A673 (cell line): ENCODE data around the gene ZBTB45. TPM values are rescaled to one million over a fixed set of nuclear protein-coding genes. Genes with fewer than 3 reads are reported as not detected.
A peak's percentile ranks its signal among the peaks of the same experiment; 100 is the strongest.

Experiments
- BruUV-seq: library from RNA; stranded (reverse); fragments of 400-500 nt; replicated peaks from 2 replicates; lab custom pipeline; 2021; lab: Mats Ljungman, UMichigan
- CTCF ChIA-PET: fragments of 300-600 bp; sonication (Branson Sonifier 250); formaldehyde crosslinking; loops from one replicate; lab custom pipeline; 2022; ENCODE audit warnings: antibody characterized with exemption; lab: Charles Lee
- POLR2A ChIA-PET: fragments of 300-600 bp; sonication (Branson Sonifier 250); formaldehyde crosslinking; loops from one replicate; lab custom pipeline; 2022; ENCODE audit warnings: antibody characterized with exemption; ENCODE audit not compliant: low non-redundant PET; lab: Charles Lee
- DNase-seq: peaks from one replicate; pipeline ENCODE4 v3.0.0-alpha.2; 2015; ENCODE audit warnings: low spot score
- H3K27ac ChIP-seq: fragments of 200-600 bp; sonication (generic); 2 replicates; pipeline ENCODE4 v1.5.1; 2016; ENCODE audit warnings: mixed run types, low read depth, mild to moderate bottlenecking, mixed read lengths, antibody characterized with exemption, low read length; ENCODE audit not compliant: poor library complexity, severe bottlenecking
- H3K27me3 ChIP-seq: fragments of 200-600 bp; sonication (generic); replicated peaks from 2 replicates; pipeline ENCODE4 v1.6.1; 2017; ENCODE audit warnings: mixed run types, low read depth, mild to moderate bottlenecking, mixed read lengths, antibody characterized with exemption, low read length; ENCODE audit not compliant: insufficient read depth, poor library complexity
- H3K36me3 ChIP-seq: fragments of 200-600 bp; sonication (generic); 2 replicates; pipeline ENCODE4 v1.6.1; 2016; ENCODE audit warnings: mixed run types, mild to moderate bottlenecking, mixed read lengths, antibody characterized with exemption, low read length; ENCODE audit not compliant: insufficient read depth, poor library complexity, severe bottlenecking
- H3K4me1 ChIP-seq: fragments of 200-600 bp; sonication (generic); 2 replicates; pipeline ENCODE4 v1.6.1; 2017; ENCODE audit warnings: mixed run types, mild to moderate bottlenecking, mixed read lengths, antibody characterized with exemption, low read length; ENCODE audit not compliant: insufficient read depth, poor library complexity, severe bottlenecking
- H3K4me3 ChIP-seq: fragments of 200-600 bp; sonication (generic); 2 replicates; pipeline ENCODE4 v1.5.1; 2016; ENCODE audit warnings: low read depth, mixed run types, mild to moderate bottlenecking, mixed read lengths, low read length; ENCODE audit not compliant: poor library complexity, severe bottlenecking
- H3K9me3 ChIP-seq: fragments of 200-600 bp; sonication (generic); 2 replicates; pipeline ENCODE4 v1.6.1; 2016; ENCODE audit warnings: mixed run types, low read depth, mild to moderate bottlenecking, mixed read lengths, antibody characterized with exemption, low read length; ENCODE audit not compliant: poor library complexity, severe bottlenecking
- EZH2 ChIP-seq: fragments of 200-600 bp; sonication (generic); IDR thresholded peaks from 2 replicates; pipeline ENCODE4 v1.6.1; 2017; ENCODE audit warnings: borderline replicate concordance, low read depth, mild to moderate bottlenecking, mixed read lengths, antibody characterized with exemption, low read length; ENCODE audit not compliant: poor library complexity, severe bottlenecking
- intact Hi-C: fragments of 100-400 bp; cut with micrococcal nuclease; formaldehyde crosslinking; loops from one replicate; pipeline ENCODE4 v1.10.0; 2022; ENCODE audit not compliant: unreplicated experiment
- total RNA-seq: library from RNA; stranded (reverse); gene quantifications from 2 replicates; pipeline ENCODE4 v1.2.3, GENCODE V29; 2021
- TF ChIP-seq, protein P1 (sequence below): fragments of 300-800, 200-600 bp; sonication (generic); conservative IDR thresholded peaks from 2 replicates; pipeline ENCODE4 v1.5.1; 2017; ENCODE audit warnings: low read depth, mild to moderate bottlenecking, antibody characterized with exemption, low read length, moderate library complexity, mixed read lengths

The ZBTB45 gene
- total RNA-seq, 1 experiment from 2014 or later = 25.0 TPM

DNA sequence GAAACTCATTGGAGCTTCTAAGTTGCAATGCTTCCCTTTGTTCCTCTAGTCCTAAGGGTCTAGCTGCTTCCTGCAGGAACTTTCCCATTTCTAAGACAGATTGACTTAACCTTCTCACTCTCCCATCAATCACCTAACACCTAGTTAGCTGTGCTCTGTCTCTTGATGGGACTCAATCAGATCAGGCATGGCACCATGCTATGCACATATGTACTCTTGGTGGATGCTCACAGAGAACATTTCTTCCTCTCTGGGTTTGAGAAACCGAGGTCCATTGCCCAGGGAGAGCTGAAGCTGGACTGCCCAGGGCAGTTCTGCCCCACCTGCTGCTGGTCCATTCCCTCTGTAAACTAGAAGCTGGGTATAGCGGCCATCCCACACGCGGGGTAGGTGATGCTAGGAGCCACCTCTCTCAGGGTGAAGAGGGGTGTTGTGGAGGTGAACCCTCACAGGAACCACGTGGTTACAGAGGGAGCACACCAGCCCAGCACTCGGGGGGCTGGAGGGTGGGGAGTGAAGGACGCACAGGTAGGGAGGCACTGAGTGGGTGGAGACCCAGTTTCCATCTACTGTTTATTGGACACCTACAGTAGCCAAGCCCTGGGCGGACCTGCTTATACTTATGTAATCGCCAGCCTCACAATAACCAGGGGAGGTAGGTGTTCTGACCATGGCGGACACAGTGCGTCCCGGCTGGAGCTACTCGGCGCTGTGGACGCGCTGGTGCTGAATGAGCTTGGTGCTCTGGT is 41.9 kb upstream of the ZBTB45 start:
- intact Hi-C loops = no loop called here
- H3K27ac ChIP-seq = no peak overlapping the region
- DNase-seq = no peak
- POLR2A ChIA-PET = no interaction called here
- BruUV-seq = no TSS peak
- peaks cover 16% of the 10 kb centered on the region for H3K4me1 ChIP-seq
- no peak overlapping the region for H3K4me3 ChIP-seq
- TF ChIP-seq EZH2 = no peak
- TF ChIP-seq, protein P1, sequence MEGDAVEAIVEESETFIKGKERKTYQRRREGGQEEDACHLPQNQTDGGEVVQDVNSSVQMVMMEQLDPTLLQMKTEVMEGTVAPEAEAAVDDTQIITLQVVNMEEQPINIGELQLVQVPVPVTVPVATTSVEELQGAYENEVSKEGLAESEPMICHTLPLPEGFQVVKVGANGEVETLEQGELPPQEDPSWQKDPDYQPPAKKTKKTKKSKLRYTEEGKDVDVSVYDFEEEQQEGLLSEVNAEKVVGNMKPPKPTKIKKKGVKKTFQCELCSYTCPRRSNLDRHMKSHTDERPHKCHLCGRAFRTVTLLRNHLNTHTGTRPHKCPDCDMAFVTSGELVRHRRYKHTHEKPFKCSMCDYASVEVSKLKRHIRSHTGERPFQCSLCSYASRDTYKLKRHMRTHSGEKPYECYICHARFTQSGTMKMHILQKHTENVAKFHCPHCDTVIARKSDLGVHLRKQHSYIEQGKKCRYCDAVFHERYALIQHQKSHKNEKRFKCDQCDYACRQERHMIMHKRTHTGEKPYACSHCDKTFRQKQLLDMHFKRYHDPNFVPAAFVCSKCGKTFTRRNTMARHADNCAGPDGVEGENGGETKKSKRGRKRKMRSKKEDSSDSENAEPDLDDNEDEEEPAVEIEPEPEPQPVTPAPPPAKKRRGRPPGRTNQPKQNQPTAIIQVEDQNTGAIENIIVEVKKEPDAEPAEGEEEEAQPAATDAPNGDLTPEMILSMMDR = no peak
- H3K36me3 ChIP-seq = peaks cover 5% of the 10 kb centered on the region
- CTCF ChIA-PET = no interaction called here
- H3K27me3 ChIP-seq = no peaks in the 10 kb centered on the region
- H3K9me3 ChIP-seq = no peaks in the 10 kb centered on the region

GRCh38 chr19:58560921-58561320 is 41.3 kb upstream of the ZBTB45 start:
- Histone ChIP-seq H3K27ac (no peak overlapping the region), H3K4me1 (peaks cover 16% of the 10 kb centered on the region), H3K9me3 (no peaks in the 10 kb centered on the region), H3K4me3 (no peak overlapping the region), H3K27me3 (no peaks in the 10 kb centered on the region), H3K36me3 (peaks cover 11% of the 10 kb centered on the region)
- intact Hi-C loops = no loop called here
- no peak for DNase-seq
- ChIA-PET CTCF (no interaction called here), POLR2A (no interaction called here)
- no TSS peak for BruUV-seq
- TF ChIP-seq, protein P1 = no peak
- TF ChIP-seq EZH2 = no peak

GRCh38 chr19:58560007-58560887 is 40.6 kb upstream of the ZBTB45 start:
- Histone ChIP-seq H3K4me3 (peak overlapping the region; percentile 73), H3K4me1 (peaks cover 20% of the 10 kb centered on the region), H3K9me3 (no peaks in the 10 kb centered on the region), H3K27me3 (no peaks in the 10 kb centered on the region), H3K36me3 (peaks cover 18% of the 10 kb centered on the region), H3K27ac (peak overlapping the region; percentile 98)
- BruUV-seq = no TSS peak
- ChIA-PET CTCF (no interaction called here), POLR2A (no interaction called here)
- intact Hi-C loops = no loop called here
- TF ChIP-seq EZH2 = no peak
- TF ChIP-seq, protein P1 = no peak
- DNase-seq = no peak
